ENCODE measurements around the gene ITGAE.
"Not testable (repeated sequence)": the region's sequence is repeated elsewhere in the genome, so short reads cannot be mapped to it uniquely, and the experiment has no call there.

ITGAE gene

GRCh38 chr17:3794152-3794551 is 6.8 kb downstream of the ITGAE start:
- DNase-seq: not testable (repeated sequence)

GRCh38 chr17:3793258-3793657 is 7.7 kb downstream of the ITGAE start:
- DNase-seq: not testable (repeated sequence)

- peak; percentile 8 for DNase-seq
These were observed 8.5 kb downstream of the ITGAE start for GRCh38 chr17:3792481-3792880.

GRCh38 chr17:3788200-3788599 is 12.8 kb downstream of the ITGAE start:
- no peak for DNase-seq

GRCh38 chr17:3785323-3785722 is 15.7 kb downstream of the ITGAE start:
- DNase-seq: not testable (repeated sequence)

- no peak for DNase-seq
These were observed 18.2 kb downstream of the ITGAE start for GRCh38 chr17:3782751-3783150.

- no peak for DNase-seq
These were observed 20.0 kb downstream of the ITGAE start for GRCh38 chr17:3780986-3781385.

GRCh38 chr17:3777366-3778120 is 23.4 kb downstream of the ITGAE start:
- DNase-seq: no peak

- no peak for DNase-seq
These were observed 27.0 kb downstream of the ITGAE start for GRCh38 chr17:3773966-3774365.

- no peak for DNase-seq
These were observed 27.5 kb downstream of the ITGAE start for GRCh38 chr17:3773511-3773910.

GRCh38 chr17:3772764-3773163 is 28.2 kb downstream of the ITGAE start:
- DNase-seq: no peak

GRCh38 chr17:3771140-3771539 is 29.8 kb downstream of the ITGAE start:
- no peak for DNase-seq

- DNase-seq: no peak
These were observed 30.5 kb downstream of the ITGAE start for GRCh38 chr17:3770466-3770865.

- DNase-seq: no peak
These were observed 32.2 kb downstream of the ITGAE start for GRCh38 chr17:3768769-3769168.

GRCh38 chr17:3768341-3768740 is 32.6 kb downstream of the ITGAE start:
- no peak for DNase-seq

GRCh38 chr17:3766779-3767178 is 34.2 kb downstream of the ITGAE start:
- no peak for DNase-seq

- no peak for DNase-seq
These were observed 35.0 kb downstream of the ITGAE start for GRCh38 chr17:3765981-3766380.

GRCh38 chr17:3763777-3764170 is 37.2 kb downstream of the ITGAE start:
- no peak for DNase-seq

GRCh38 chr17:3762922-3763776 is 37.8 kb downstream of the ITGAE start:
- DNase-seq: no peak

- DNase-seq: no peak
These were observed 39.0 kb downstream of the ITGAE start for GRCh38 chr17:3761918-3762380.

- DNase-seq: no peak
These were observed 39.7 kb downstream of the ITGAE start for GRCh38 chr17:3761036-3761917.

- DNase-seq: no peak
These were observed 41.3 kb downstream of the ITGAE start for GRCh38 chr17:3759597-3760216.
